Body of pancreas (tissue), 4 donors: ENCODE results near the gene RHEX.

Experiments
- POLR2A ChIP-seq, 3 donors: fragments of 450-650 bp; IDR thresholded peaks; one replicate each; pipeline ENCODE4 v1.6.1; 2016; ENCODE audit warnings: antibody characterized with exemption in 3 of 3, mild to moderate bottlenecking in 2 of 3
- TF ChIP-seq, protein P1 (sequence below), 7 experiments: fragments of 450-650 bp in 4 of 7; fragments of 200-600 bp in 3 of 7; sonication (generic) in 3 of 7; IDR thresholded peaks; one replicate each; pipeline ENCODE4 v1.5.1; 2016 to 2019; ENCODE audit warnings: antibody characterized with exemption in 7 of 7

- TF ChIP-seq, protein P1, sequence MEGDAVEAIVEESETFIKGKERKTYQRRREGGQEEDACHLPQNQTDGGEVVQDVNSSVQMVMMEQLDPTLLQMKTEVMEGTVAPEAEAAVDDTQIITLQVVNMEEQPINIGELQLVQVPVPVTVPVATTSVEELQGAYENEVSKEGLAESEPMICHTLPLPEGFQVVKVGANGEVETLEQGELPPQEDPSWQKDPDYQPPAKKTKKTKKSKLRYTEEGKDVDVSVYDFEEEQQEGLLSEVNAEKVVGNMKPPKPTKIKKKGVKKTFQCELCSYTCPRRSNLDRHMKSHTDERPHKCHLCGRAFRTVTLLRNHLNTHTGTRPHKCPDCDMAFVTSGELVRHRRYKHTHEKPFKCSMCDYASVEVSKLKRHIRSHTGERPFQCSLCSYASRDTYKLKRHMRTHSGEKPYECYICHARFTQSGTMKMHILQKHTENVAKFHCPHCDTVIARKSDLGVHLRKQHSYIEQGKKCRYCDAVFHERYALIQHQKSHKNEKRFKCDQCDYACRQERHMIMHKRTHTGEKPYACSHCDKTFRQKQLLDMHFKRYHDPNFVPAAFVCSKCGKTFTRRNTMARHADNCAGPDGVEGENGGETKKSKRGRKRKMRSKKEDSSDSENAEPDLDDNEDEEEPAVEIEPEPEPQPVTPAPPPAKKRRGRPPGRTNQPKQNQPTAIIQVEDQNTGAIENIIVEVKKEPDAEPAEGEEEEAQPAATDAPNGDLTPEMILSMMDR (IDR thresholded peaks at IDR 0.05): no peak
- TF ChIP-seq POLR2A (IDR thresholded peaks at IDR 0.05): no peak
Observed at GRCh38 chr1:206032380-206033140, 20.4 kb upstream of the RHEX start.
